Stimulated activated CD4-positive, alpha-beta T cell treated with anti-CD3 and anti-CD28 coated beads, Interleukin-2, amount 100 ng/mL, for 24 hours (primary cell): Measurements from ENCODE around the gene ARHGDIG.
A peak's percentile ranks its signal among the peaks of the same experiment; 100 is the strongest.
"Not testable (repeated sequence)": the region's sequence is repeated elsewhere in the genome, so short reads cannot be mapped to it uniquely, and the experiment has no call there.

Experiments used
- DNase-seq, 2 donors: peaks; one replicate each; pipeline ENCODE4 v3.0.0-alpha.2; 2020

The ARHGDIG gene

GRCh38 chr16:264440-264951, 15.9 kb upstream of the ARHGDIG start:
- no peak for DNase-seq

- DNase-seq: no peak
These were observed 15.3 kb upstream of the ARHGDIG start for GRCh38 chr16:265002-265529.

DNA sequence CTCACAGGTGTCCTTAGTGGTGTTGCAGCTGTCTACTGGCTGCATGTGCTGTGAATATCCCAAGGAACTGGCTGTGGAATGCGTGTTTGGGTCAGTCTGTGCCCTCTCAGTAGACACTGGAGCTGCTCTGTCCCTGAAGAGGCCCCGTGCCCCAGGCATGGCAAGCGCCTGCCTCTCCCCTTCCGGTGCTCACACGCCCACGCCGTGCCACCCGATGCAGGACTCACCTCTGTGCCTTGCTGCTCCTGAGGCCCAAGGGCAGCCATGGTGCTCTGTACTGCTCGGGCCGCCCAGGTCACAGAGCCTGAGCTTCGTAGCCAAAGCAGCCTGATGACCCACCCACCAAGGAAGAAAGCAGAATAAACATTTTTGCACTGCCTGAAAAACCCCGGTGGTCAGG, 14.7 kb upstream of the ARHGDIG start:
- no peak for DNase-seq

- DNase-seq: no peak
These were observed 13.9 kb upstream of the ARHGDIG start for GRCh38 chr16:266258-267164.

- DNase-seq: not testable (repeated sequence)
These were observed 12.8 kb upstream of the ARHGDIG start for GRCh38 chr16:267562-267961.

- DNase-seq: no peak
These were observed 12.0 kb upstream of the ARHGDIG start for GRCh38 chr16:268141-269053.

- DNase-seq: no peak
These were observed 11.2 kb upstream of the ARHGDIG start for GRCh38 chr16:269061-269796.

DNA sequence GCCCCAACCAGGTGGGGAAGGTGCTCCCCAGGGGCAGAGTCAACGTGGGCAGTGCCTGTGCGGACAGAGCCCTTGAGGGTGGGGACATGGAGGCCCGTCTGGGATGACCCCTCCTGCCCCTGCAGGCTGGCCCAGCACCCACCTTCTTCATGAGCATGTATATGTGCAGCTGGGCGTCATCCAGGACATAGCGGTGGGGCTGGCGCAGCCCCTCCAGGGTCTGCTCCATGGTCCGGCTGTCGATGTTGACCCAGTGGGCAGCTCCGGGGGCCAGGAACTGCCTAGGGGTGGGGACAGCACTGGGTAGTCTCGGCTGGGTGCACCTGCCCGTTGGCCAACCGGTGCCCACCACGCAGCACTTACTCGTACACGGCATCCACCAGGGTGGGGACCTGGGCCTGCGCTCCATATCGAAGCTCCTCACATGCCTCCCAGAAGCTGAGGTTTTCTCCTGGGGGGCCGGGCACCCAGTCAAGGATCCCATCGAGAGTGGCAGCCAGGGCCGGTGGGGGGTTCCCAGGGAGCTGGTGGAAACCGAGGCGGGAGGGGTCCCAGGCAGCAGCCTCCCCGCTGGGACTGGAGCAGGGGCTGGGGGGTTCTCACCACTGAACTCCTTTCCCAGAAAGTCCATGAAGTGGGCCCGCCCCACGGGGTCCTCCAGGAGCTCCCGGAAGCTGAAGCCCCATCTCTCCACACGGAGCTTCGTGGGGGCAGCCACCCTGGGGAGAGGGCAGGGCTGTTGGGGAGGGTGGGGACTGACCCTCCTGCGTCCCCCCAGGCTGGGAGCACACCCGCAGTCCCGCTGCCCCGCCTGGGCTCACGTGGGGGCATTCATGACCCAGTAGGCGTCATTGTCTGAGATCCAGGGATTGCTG, 9.8 kb upstream of the ARHGDIG start:
- no peak for DNase-seq

GRCh38 chr16:272633-273546, 7.5 kb upstream of the ARHGDIG start:
- no peak for DNase-seq

DNA sequence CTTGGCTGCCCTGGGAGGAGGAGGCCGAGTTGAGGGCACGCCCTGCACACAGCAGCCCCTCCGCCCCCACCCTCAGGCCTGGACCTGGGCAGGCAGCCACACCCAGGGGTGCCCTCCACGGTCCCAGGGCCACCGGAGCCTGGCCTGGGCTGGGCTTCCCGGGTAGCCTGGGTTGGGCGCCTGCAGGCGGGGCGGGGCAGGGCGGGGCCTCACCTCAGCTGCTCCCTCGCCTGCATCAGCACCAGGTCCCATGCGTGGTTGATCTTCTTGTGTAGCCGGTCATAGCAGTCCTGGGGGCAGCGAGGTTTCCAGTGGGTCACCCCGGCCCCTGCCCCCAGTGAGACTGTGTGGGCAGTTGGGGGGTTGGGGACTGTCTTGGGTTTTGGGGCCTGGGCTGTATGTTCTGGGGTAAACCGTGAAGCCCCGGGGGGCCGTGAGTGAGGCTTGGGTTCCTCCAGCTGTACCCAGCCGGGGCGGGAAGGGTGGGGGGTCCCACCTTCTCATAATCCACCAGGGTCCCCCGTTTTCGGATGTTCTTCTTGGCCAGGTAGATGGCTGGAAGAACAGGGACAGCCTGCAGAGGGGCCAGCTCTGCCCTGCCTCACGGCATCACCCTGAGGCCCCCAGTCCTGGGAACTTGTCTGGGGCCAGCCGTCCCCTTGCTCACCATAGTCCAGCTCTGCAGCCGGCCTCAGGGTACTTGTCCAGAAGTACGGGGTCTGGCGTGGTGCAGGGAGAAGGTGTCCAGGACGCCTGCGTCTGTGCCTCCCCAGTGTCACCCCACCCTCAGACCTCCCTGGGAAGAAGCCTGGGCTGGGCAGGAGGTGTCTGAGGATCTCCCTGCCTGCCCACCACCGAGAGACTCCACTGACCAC, 6.6 kb upstream of the ARHGDIG start:
- DNase-seq: no peak

- DNase-seq: peak in 1 of 2 donors; percentile 31
These were observed 5.2 kb upstream of the ARHGDIG start for GRCh38 chr16:275041-275641.

- DNase-seq: no peak
These were observed 4.6 kb upstream of the ARHGDIG start, which contains the start of gene RGS11 for GRCh38 chr16:275786-276232. Gene RGS11, minus strand, starts transcription at chr16:275944. Its CDS starts 33 bp downstream, at chr16:275911.

DNA sequence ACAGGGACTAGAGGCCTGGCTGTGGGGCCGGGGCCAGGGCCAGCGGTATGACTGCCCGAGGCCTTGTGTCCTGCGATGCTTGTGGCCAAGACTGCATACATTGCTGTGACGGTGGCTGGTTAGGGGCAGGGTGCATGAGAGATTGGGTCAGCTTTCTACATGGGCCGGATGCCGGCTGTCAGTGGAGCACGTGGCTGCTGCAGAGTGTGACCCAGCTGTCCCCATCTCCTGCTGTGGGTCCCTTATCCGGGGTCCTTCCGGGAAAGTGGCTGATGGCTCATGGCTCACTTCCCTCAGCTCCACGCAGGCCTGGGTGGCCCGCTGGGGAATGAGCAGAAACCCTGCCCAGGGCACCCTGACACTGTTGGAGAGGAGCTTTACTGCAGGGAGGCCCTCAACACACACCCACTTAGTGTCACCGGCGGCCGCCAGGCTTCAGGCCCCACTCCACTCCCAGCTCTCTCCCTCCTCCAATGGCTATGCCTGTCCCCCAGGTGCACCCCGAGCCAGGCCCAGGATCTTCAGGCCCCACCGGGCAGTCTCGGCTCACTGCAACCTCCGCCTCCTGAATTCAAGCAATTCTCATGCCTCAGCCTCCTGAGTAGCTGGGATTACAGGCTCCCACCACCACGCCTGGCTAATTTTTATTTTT, 3.8 kb upstream of the ARHGDIG start:
- no peak for DNase-seq

DNA sequence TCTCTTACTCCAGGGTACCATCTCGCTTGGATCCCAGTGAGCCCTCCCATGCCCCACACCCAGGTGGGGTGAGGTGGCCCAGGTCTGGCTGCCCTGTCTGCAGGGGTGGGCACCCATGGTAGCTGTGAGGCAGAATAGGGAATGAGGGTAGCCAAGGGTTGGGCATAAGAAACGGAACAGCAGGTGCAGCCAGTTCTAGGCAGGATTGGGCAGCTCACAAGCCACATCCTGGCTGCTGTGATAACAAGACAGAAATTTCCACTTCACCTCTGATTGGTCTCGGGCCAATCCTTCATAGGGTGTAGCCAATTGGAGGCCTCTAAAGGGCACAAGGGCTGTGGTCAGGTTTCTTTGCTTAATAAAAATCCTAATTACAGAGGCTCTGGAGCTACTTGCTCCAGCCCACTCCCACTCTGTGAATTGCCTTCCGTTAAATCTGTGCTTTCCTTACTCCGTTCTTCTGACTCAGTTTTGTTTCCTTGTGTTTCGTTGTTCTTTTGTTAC, 1.5 kb upstream of the ARHGDIG start:
- DNase-seq: peak in 1 of 2 donors; percentile 16

DNA sequence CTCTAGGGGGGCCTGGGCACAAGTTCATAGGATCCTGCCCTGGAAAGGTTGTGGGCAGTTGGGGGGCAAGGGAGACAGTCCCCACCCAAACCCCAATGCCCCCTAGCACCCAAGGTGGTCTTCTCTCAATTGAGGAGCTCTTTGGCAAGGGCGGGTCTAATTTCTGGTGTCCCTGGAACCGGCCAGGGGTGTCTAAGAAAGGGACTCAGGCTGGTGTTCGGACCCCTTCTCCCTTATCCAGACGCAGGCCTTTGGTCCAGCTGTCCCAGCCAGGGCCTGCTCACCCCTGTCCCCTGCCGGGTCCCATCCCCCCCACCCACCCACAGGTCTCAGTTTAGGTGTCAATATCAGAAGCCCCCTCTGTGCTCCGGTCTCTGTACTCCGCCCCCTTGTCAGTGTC, 860 bp upstream of the ARHGDIG start:
- DNase-seq: no peak

DNA sequence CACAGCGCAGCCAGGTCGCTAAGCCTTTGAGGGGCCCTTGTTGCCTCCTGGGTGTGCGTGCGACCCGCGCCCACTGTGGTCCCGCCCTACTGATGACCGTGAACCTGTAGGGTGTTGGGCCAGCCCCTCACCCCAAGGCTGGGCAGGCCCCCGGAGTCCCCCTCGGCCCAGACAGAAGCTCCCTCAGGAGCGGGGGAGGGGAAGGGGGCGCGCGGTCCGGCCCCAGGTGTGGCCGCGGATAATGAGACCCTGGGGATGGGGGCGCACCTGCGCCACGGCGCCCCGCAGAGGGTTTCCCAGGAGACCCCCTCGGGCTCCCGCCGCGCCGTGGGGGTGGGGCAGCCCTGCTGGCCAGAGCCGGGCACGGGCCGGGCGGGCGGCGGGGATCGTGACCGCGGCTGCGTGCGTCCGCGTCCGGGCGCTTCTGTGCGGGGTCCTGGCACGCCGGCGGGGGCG, 358 bp upstream of the ARHGDIG start:
- no peak for DNase-seq

GRCh38 chr16:280991-281659, 734 bp downstream of the ARHGDIG start:
- DNase-seq: no peak
